Body of pancreas (tissue), 4 donors: ENCODE data around the gene TPM1. TPM values are rescaled to one million over a fixed set of nuclear protein-coding genes. Genes with fewer than 3 reads are reported as not detected.

ENCODE experiments used
- ATAC-seq: fragments of 150-250 bp; one replicate; pipeline ENCODE4 v1.9.1; 2016
- DNase-seq, 4 donors: peaks; one replicate each; pipeline ENCODE4 v3.0.0-alpha.2; 2019
- H3K27ac ChIP-seq, 4 donors: fragments of 200-600 bp; sonication (generic); 1 replicate in 3 of 4; 2 replicates in 1 of 4; pipeline versions ENCODE4 v1.5.1 to v1.6.1; 2016 to 2019; ENCODE audit warnings: mild to moderate bottlenecking in 1 of 4, mixed read lengths in 1 of 4, moderate library complexity in 1 of 4
- H3K27me3 ChIP-seq, 2 donors: fragments of 200-600 bp; sonication (generic); one replicate each; pipeline ENCODE4 v1.6.0; 2016; ENCODE audit warnings: mild to moderate bottlenecking in 1 of 2
- H3K36me3 ChIP-seq, 2 donors: fragments of 200-600 bp; sonication (generic); replicated peaks in 1 of 2; 2 replicates each; pipeline ENCODE4 v1.5.1; 2016; ENCODE audit warnings: low read depth in 2 of 2; ENCODE audit not compliant: insufficient read depth in 1 of 2
- H3K4me1 ChIP-seq: fragments of 200-600 bp; sonication (generic); one replicate; pipeline ENCODE4 v1.6.0; 2016
- H3K4me3 ChIP-seq, 2 donors: fragments of 200-600 bp; sonication (generic); 1 replicate in 1 of 2; 2 replicates in 1 of 2; pipeline ENCODE4 v1.5.1; 2016 to 2019
- H3K9me3 ChIP-seq, 3 donors: fragments of 200-600 bp; sonication (generic); 1 replicate in 2 of 3; 2 replicates in 1 of 3; pipeline ENCODE4 v1.5.1; 2016
- POLR2A ChIP-seq, 3 donors: fragments of 450-650 bp; IDR thresholded peaks; one replicate each; pipeline ENCODE4 v1.6.1; 2016; ENCODE audit warnings: antibody characterized with exemption in 3 of 3, mild to moderate bottlenecking in 2 of 3
- WGBS, 2 donors: methylation state at CpG; one replicate each; pipeline ENCODE4 v1.1.5; 2017; 5-methylcytosine and 5-hydroxymethylcytosine counted together
- intact Hi-C: fragments of 100-400 bp; cut with DNase I; formaldehyde crosslinking; loops from one replicate; pipeline ENCODE4 v1.15.1; 2023
- total RNA-seq, 2 donors: library from RNA; depleted of rRNA; stranded (reverse); fragments of >200 nt; gene quantifications; one replicate each; pipeline ENCODE4 v1.1.0, GENCODE V29; 2016
- TF ChIP-seq, protein P1 (sequence below), 7 experiments: fragments of 450-650 bp in 4 of 7; fragments of 200-600 bp in 3 of 7; sonication (generic) in 3 of 7; IDR thresholded peaks; one replicate each; pipeline ENCODE4 v1.5.1; 2016 to 2019; ENCODE audit warnings: antibody characterized with exemption in 7 of 7

TPM1 gene
- total RNA-seq, 2 donors from 2014 or later = 417 to 435 TPM

DNA sequence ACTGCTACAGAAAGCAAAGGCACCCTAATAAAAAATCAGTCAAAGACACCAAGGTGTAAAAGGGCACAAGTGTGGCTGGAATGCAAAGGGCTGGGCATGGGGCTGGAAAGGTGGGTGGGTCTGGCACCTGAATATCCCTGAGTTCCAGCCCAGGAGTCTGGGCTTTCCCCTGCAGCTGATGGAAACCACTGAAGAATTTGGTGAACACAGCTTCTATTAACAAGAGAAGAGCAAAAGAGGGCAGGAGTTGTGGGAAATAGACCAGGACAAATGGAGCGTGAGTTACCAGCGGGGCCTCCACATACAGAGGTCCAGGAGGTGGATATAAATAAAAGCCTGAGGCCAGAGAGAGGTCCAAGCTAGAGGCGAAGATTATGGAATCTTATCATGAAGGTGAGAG lies 45.1 kb upstream of the TPM1 start:
- Histone ChIP-seq H3K27ac (no peak overlapping the region), H3K27me3 (no peaks in the 10 kb centered on the region), H3K4me1 (peaks cover 50% of the 10 kb centered on the region), H3K36me3 (no peaks in the 10 kb centered on the region), H3K9me3 (no peaks in the 10 kb centered on the region), H3K4me3 (no peak overlapping the region)
- no peak for DNase-seq
- WGBS, 2 donors = 93 to 94% methylated on average over 3 of the region's 3 CpGs
- intact Hi-C loops = no loop called here
- TF ChIP-seq POLR2A (IDR thresholded peaks at IDR 0.05) = no peak
- TF ChIP-seq, protein P1, sequence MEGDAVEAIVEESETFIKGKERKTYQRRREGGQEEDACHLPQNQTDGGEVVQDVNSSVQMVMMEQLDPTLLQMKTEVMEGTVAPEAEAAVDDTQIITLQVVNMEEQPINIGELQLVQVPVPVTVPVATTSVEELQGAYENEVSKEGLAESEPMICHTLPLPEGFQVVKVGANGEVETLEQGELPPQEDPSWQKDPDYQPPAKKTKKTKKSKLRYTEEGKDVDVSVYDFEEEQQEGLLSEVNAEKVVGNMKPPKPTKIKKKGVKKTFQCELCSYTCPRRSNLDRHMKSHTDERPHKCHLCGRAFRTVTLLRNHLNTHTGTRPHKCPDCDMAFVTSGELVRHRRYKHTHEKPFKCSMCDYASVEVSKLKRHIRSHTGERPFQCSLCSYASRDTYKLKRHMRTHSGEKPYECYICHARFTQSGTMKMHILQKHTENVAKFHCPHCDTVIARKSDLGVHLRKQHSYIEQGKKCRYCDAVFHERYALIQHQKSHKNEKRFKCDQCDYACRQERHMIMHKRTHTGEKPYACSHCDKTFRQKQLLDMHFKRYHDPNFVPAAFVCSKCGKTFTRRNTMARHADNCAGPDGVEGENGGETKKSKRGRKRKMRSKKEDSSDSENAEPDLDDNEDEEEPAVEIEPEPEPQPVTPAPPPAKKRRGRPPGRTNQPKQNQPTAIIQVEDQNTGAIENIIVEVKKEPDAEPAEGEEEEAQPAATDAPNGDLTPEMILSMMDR (IDR thresholded peaks at IDR 0.05) = no peak
- no peak for ATAC-seq

GRCh38 chr15:62998262-62998890 lies 44.2 kb upstream of the TPM1 start:
- WGBS, 2 donors = 46 to 67% methylated on average over 6 of the region's 6 CpGs
- Histone ChIP-seq H3K4me1 (peaks cover 50% of the 10 kb centered on the region), H3K9me3 (no peaks in the 10 kb centered on the region), H3K36me3 (no peaks in the 10 kb centered on the region), H3K27ac (peak overlapping the region in 1 of 4 donors; percentile 35), H3K4me3 (no peak overlapping the region), H3K27me3 (no peaks in the 10 kb centered on the region)
- ATAC-seq (no peak), DNase-seq (no peak)
- no peak for TF ChIP-seq POLR2A (IDR thresholded peaks at IDR 0.05)
- TF ChIP-seq, protein P1 (IDR thresholded peaks at IDR 0.05) = no peak
- intact Hi-C loops = no loop called here

DNA sequence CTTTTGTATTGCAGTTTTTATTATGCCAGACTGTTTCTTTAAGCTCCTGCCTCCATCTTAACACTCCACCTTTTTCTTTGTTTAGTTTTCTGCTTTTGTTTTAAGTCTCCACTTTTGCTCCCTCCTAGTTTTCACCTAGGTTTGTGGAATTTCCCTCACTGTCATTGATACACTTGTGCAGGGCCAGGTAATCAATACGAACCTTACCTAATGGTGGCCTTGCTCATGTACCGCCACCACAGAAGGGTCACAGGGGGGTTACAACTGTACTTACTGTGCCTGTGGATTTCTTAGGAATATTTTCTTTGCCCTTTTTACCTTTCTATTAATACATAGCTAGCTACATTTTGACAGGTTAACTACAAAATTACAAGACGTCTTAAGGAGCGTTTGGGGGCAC lies 43.4 kb upstream of the TPM1 start:
- intact Hi-C loops = no loop called here
- 65 to 74% methylated on average over 4 of the region's 4 CpGs for WGBS, 2 donors
- Histone ChIP-seq H3K4me1 (peaks cover 53% of the 10 kb centered on the region), H3K27me3 (no peaks in the 10 kb centered on the region), H3K27ac (peak overlapping the region in 1 of 4 donors; percentile 35), H3K4me3 (no peak overlapping the region), H3K9me3 (no peaks in the 10 kb centered on the region), H3K36me3 (no peaks in the 10 kb centered on the region)
- TF ChIP-seq POLR2A (IDR thresholded peaks at IDR 0.05) = no peak
- TF ChIP-seq, protein P1 (IDR thresholded peaks at IDR 0.05) = no peak
- ATAC-seq (no peak), DNase-seq (no peak)

DNA sequence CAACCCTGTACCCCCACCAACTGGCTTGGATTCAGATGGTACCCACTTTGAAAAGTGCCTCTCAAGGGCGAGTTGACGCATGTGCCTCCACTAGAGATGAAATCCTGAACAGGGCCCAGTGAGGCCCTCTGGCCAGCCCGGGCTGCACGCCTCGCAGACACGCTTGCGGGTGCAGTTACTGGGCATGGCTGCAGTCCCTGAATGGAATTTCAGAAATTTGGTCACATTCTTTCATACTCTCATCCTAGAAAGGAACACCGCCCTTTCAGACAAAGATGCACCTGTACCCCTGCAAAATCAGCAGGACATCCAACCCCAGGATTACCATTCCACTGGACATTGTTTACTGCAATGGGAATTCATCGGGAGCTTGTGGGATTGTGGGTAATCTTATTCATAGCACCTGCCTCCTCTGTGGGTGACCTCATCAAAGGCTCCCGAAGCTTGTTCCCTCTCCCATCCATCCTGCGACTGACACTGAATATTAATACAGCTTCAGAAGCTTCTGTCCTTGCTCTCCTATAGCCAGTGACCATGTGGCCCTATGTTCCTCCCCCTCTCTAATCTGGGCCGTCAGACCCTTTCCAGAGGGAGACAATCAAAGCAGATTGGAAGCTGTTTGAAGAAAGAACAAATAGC lies 42.5 kb upstream of the TPM1 start:
- TF ChIP-seq POLR2A (IDR thresholded peaks at IDR 0.05) = no peak
- TF ChIP-seq, protein P1 (IDR thresholded peaks at IDR 0.05) = no peak
- H3K4me1 ChIP-seq = peaks cover 45% of the 10 kb centered on the region
- H3K4me3 ChIP-seq = no peak overlapping the region
- peak overlapping the region in 3 of 4 donors; percentile 24 to 60 (median 49) for H3K27ac ChIP-seq
- 67 to 68% methylated on average over 12 of the region's 12 CpGs for WGBS, 2 donors
- no peaks in the 10 kb centered on the region for H3K9me3 ChIP-seq
- no peaks in the 10 kb centered on the region for H3K27me3 ChIP-seq
- peak in 2 of 4 donors; percentile 21 to 30 for DNase-seq
- ATAC-seq = peak; percentile 62
- H3K36me3 ChIP-seq = no peaks in the 10 kb centered on the region
- intact Hi-C loops = no loop called here
